HepG2 (cell line): Measurements from ENCODE around the gene BTD. TPM values are rescaled to one million over a fixed set of nuclear protein-coding genes. Genes with fewer than 3 reads are reported as not detected.

Source experiments
- ATAC-seq: fragments of 200-7000 bp; cut with Tn5 transposase; 3 replicates; pipeline ENCODE4 v1.9.1; 2020; ENCODE audit warnings: mild to moderate bottlenecking, moderate library complexity
- BruUV-seq: library from RNA; stranded (reverse); fragments of 400-500 nt; replicated peaks from 2 replicates; lab custom pipeline; 2021; lab: Mats Ljungman, UMichigan
- CTCF ChIA-PET: fragments of 300-600 bp; formaldehyde crosslinking; extraction: SDS; loops from one replicate; lab custom pipeline; 2021; ENCODE audit warnings: low total read pairs, inconsistent platforms, low intra/inter-chr PET ratio; lab: Yijun Ruan, JAX
- POLR2A ChIA-PET: fragments of 350-600 bp; sonication (Branson Sonifier 250); formaldehyde crosslinking; loops from one replicate; lab custom pipeline; 2020; ENCODE audit warnings: antibody characterized with exemption, inconsistent platforms; lab: Yijun Ruan, JAX
- DNase-seq: peaks from one replicate; pipeline ENCODE4 v3.0.0-alpha.2; 2015; ENCODE audit warnings: low spot score
- FAIRE-seq: peaks from 3 replicates; lab custom pipeline; 2011; peaks lifted over from hg19 to GRCh38; lab: Jason Lieb, UNC
- H2AFZ ChIP-seq: one replicate; pipeline ENCODE4 v1.6.1; 2011; ENCODE audit warnings: low read length, inconsistent platforms
- H3K27ac ChIP-seq: fragments of 300-600 bp; 3 replicates; pipeline ENCODE4 v1.8.0; 2011; ENCODE audit warnings: mixed run types, mild to moderate bottlenecking, mixed read lengths, low read length, inconsistent platforms; ENCODE audit not compliant: insufficient read depth; ENCODE audit errors: extremely low read length
- H3K27me3 ChIP-seq, 2 experiments: fragments of 200-600 bp in 1 of 2; 2 replicates in 1 of 2; 3 replicates in 1 of 2; pipeline versions ENCODE4 v1.6.0 to v1.8.0; 2011; ENCODE audit warnings: low read length in 2 of 2, mild to moderate bottlenecking in 2 of 2, moderate library complexity in 2 of 2, inconsistent platforms in 1 of 2; ENCODE audit not compliant: insufficient read depth in 2 of 2, control insufficient read depth in 1 of 2
- H3K36me3 ChIP-seq, 2 experiments: fragments of 200-600 bp in 1 of 2; replicated peaks in 1 of 2; 2 replicates in 1 of 2; 3 replicates in 1 of 2; pipeline versions ENCODE4 v1.5.1 to v1.8.0; 2011; ENCODE audit warnings: low read length in 2 of 2, inconsistent platforms in 1 of 2; ENCODE audit not compliant: insufficient read depth in 2 of 2, control insufficient read depth in 1 of 2
- H3K4me1 ChIP-seq: 2 replicates; pipeline ENCODE4 v1.5.1; 2012; ENCODE audit warnings: low read length, inconsistent platforms; ENCODE audit not compliant: insufficient read depth
- H3K4me2 ChIP-seq: 2 replicates; pipeline ENCODE4 v1.6.0; 2011; ENCODE audit warnings: low read depth, low read length, inconsistent platforms
- H3K4me3 ChIP-seq, 3 experiments: fragments of 200-600 bp in 1 of 3; sonication (generic), shearing (Covaris generic) in 1 of 3; replicated peaks in 1 of 3; 2 replicates each; pipeline ENCODE4 v1.5.1; 2011 to 2016; ENCODE audit warnings: low read length in 3 of 3, inconsistent platforms in 2 of 3, low read depth in 2 of 3, mild to moderate bottlenecking in 2 of 3, control low read depth in 1 of 3, mixed read lengths in 1 of 3; ENCODE audit not compliant: insufficient read depth in 1 of 3
- H3K79me2 ChIP-seq: one replicate; pipeline ENCODE4 v1.6.1; 2011; ENCODE audit warnings: low read length, inconsistent platforms; ENCODE audit not compliant: insufficient read depth
- H3K9ac ChIP-seq: 2 replicates; pipeline ENCODE4 v1.6.0; 2011; ENCODE audit warnings: mild to moderate bottlenecking, low read depth, low read length, inconsistent platforms; ENCODE audit not compliant: insufficient read depth
- H3K9me3 ChIP-seq: 2 replicates; pipeline ENCODE4 v1.5.1; 2012; ENCODE audit warnings: mild to moderate bottlenecking, low read length
- H4K20me1 ChIP-seq: 2 replicates; pipeline ENCODE4 v1.6.0; 2011; ENCODE audit warnings: inconsistent platforms, mild to moderate bottlenecking, low read length, moderate library complexity; ENCODE audit not compliant: insufficient read depth
- KDM5B ChIP-seq: sonication (generic); formaldehyde crosslinking; IDR thresholded peaks from 2 replicates; pipeline ENCODE4 v1.4.0; 2020; ENCODE audit warnings: missing genetic modification reagents, mild to moderate bottlenecking, borderline replicate concordance
- PAXIP1 ChIP-seq: sonication (generic); formaldehyde crosslinking; conservative IDR thresholded peaks from 2 replicates; pipeline ENCODE4 v1.4.0; 2020; ENCODE audit warnings: mild to moderate bottlenecking, missing genetic modification reagents, moderate library complexity
- PPARG ChIP-seq: conservative IDR thresholded peaks from 2 replicates; pipeline ENCODE4 v1.6.1; 2016; ENCODE audit warnings: missing biosample characterization, missing genetic modification reagents
- WGBS: methylation state at CpG from one replicate; pipeline ENCODE4 v1.1.6; 2017; ENCODE audit warnings: low lambda C conversion rate; 5-methylcytosine and 5-hydroxymethylcytosine counted together
- in situ Hi-C: cut with HindIII; loops from 2 replicates; pipeline ENCODE4 v1.10.0; 2017; ENCODE audit warnings: low pct_unique_long_range_greater_than_20kb; ENCODE audit not compliant: extremely low pct_ligation_motif_present
- intact Hi-C: fragments of 100-400 bp; cut with micrococcal nuclease; formaldehyde crosslinking; loops from one replicate; pipeline ENCODE4 v1.10.0; 2022; ENCODE audit not compliant: unreplicated experiment
- polyA plus RNA-seq, 8 experiments: library from polyadenylated mRNA; depleted of rRNA in 3 of 8; stranded (reverse) in 7 of 8; unstranded in 1 of 8; fragments of >200 nt; fragmentation: Illumina TruSeq in 4 of 8; extraction: Trizol in 4 of 8; gene quantifications; 2 replicates each; pipeline versions ENCODE4 v1.2.1 to v1.2.3, GENCODE V29; 2011 to 2016; ENCODE audit warnings: low read depth in 4 of 8, missing spikeins in 1 of 8, mixed read lengths in 1 of 8; ENCODE audit not compliant: insufficient read depth in 1 of 8
- total RNA-seq, 5 experiments: library from RNA; depleted of rRNA; stranded (reverse); fragments of >200 nt; fragmentation: Illumina TruSeq; extraction: Trizol; gene quantifications; 2 replicates each; pipeline ENCODE4 v1.2.3, GENCODE V29; 2016; ENCODE audit warnings: low read depth in 1 of 5
- TF ChIP-seq, protein P1 (sequence below): IDR thresholded peaks from 2 replicates; pipeline ENCODE4 v1.6.1; 2016
- TF ChIP-seq, protein P2 (sequence below): sonication (generic); formaldehyde crosslinking; IDR thresholded peaks from 2 replicates; pipeline ENCODE4 v1.4.0; 2020; ENCODE audit warnings: missing genetic modification reagents, mild to moderate bottlenecking, borderline replicate concordance

The BTD gene
- total and polyA plus RNA-seq, 2 of the 13 experiments (the other 11 are each of a cell fraction or from before 2014, with no cell fraction given) = 15.7 to 35.5 TPM

DNA sequence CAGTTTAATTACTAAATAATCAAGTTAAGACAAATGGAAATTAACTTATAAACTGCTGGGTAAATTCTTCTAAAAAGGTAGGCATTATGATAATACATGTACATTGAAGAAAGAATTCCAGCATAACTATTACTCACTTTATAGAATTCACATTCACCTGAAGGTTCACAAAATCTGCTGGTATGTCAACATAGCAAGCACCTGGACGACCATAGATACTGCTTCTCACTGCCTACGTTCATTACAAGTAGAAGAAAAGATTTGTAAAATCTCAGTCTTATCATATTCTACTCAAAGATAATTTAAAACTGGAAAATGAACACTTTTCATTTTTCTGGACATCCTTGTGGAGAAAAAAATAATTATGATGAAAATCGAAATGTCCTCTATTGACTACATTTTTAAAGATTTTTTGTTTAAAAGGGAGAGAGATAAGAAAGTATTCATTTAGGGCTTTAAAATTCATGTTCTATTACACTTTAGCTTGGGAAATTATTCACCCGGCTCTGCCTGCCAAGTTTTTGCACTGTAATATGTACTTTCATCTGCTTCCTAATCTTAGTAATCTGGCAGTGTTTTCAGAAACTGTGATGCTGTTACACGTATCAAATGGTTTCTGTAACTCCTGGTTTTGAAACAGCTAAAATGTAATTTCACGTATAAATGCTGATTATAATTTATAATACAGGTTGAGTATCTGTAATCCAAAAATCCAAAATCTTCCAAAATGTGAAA, 16.3 kb upstream of the BTD start (continued):
- TF ChIP-seq, protein P1, sequence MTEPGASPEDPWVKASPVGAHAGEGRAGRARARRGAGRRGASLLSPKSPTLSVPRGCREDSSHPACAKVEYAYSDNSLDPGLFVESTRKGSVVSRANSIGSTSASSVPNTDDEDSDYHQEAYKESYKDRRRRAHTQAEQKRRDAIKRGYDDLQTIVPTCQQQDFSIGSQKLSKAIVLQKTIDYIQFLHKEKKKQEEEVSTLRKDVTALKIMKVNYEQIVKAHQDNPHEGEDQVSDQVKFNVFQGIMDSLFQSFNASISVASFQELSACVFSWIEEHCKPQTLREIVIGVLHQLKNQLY = no peak
- TF ChIP-seq, all 625 proteins: peak for 0

DNA sequence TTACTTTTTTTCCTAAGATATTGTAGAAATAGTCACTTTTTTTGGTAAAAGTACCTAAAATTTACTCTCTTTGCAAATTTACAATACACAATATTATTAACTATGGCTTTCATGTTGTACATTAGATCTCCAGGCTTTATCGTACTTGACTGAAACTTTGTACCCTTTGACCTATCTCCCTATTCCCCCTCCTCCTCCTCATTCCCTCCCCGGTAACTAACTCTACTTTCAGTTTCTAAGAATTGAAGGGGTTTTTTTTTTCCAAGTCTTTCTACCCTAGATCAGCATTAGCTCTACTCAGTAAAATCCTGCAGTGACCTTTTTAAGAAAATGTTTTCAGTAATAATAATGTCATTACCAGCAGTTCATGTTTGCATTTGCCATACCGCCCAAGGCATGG, 10.3 kb upstream of the BTD start:
- FAIRE-seq (no peak), ATAC-seq (no peak), DNase-seq (no peak)
- TF ChIP-seq, protein P2, sequence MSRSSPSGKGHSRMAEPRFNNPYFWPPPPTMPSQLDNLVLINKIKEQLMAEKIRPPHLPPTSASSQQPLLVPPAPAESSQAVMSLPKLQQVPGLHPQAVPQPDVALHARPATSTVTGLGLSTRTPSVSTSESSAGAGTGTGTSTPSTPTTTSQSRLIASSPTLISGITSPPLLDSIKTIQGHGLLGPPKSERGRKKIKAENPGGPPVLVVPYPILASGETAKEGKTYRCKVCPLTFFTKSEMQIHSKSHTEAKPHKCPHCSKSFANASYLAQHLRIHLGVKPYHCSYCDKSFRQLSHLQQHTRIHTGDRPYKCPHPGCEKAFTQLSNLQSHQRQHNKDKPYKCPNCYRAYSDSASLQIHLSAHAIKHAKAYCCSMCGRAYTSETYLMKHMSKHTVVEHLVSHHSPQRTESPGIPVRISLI (CRISPR knock-in tag) = no peak
- TF ChIP-seq KDM5B (CRISPR knock-in tag) (no peak), PAXIP1 (CRISPR knock-in tag) (no peak), PPARG (CRISPR knock-in tag) (no peak)
- Histone ChIP-seq H4K20me1 (no peaks in the 10 kb centered on the region), H3K4me1 (no peaks in the 10 kb centered on the region), H3K27me3 (no peaks in the 10 kb centered on the region), H3K9ac (no peak overlapping the region), H3K79me2 (no peaks in the 10 kb centered on the region), H3K27ac (peak overlapping the region; percentile 26), H3K9me3 (no peaks in the 10 kb centered on the region), H2AFZ (no peak overlapping the region), H3K4me3 (no peak overlapping the region), H3K36me3 (peaks cover 0 to 23% of the 10 kb centered on the region in 2 experiments; a peak in 3 of 5 replicates), H3K4me2 (no peak overlapping the region)
- no TSS peak for BruUV-seq
- POLR2A ChIA-PET = no interaction called here
- intact Hi-C loops = no loop called here
- CTCF ChIA-PET = no interaction called here
- WGBS = 80% methylated on average over 3 of the region's 3 CpGs
- in situ Hi-C loops = no loop called here
